Measurements from ENCODE around the gene RB1.

DNA sequence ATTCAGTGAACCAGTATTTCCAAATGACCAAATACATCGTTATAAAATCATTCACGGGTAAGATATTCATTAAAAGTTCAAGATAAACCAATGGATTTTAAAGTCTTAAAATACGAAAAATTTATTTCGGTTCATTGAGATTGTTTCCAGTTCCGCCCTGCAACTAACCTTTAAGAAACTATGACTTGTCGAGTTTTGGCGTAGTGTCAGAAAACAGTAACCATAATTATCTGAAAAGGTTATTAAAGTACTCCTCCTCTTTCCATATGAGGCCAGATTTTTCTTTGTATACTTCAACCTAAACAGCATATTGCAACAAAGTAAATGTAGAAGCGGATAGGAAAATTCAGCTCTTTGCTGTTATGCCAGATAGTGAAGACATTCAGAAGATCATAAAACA is 83.3 kb downstream of the RB1 start:
- TF ChIP-seq, protein P1, sequence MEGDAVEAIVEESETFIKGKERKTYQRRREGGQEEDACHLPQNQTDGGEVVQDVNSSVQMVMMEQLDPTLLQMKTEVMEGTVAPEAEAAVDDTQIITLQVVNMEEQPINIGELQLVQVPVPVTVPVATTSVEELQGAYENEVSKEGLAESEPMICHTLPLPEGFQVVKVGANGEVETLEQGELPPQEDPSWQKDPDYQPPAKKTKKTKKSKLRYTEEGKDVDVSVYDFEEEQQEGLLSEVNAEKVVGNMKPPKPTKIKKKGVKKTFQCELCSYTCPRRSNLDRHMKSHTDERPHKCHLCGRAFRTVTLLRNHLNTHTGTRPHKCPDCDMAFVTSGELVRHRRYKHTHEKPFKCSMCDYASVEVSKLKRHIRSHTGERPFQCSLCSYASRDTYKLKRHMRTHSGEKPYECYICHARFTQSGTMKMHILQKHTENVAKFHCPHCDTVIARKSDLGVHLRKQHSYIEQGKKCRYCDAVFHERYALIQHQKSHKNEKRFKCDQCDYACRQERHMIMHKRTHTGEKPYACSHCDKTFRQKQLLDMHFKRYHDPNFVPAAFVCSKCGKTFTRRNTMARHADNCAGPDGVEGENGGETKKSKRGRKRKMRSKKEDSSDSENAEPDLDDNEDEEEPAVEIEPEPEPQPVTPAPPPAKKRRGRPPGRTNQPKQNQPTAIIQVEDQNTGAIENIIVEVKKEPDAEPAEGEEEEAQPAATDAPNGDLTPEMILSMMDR (IDR thresholded peaks at IDR 0.05; ENCODE audit: low read length), result no peak
- TF ChIP-seq EZH2 (IDR thresholded peaks at IDR 0.05; ENCODE audit: borderline replicate concordance, low read length), result no peak
